Measurements from ENCODE around the gene FAM209B.

DNA sequence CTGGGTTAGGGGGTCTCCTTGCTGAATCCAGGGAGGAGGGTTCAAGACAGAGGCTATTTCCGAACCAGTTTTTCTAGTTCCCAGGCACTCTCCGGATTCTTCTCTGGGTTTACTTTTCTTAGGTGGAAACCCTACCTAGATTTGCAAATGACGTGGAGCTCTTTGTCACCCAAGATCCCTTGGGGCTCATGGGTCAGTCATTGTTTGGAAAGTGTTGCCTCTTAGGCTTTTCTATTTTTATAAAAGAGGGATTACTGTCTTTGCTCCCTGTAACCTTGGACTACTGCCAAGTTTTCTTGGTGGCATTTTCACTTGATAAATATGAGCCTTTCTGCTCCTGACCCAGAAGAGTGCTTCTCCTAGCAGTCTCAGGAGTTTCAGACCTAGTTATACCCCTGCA is 33.6 kb downstream of the FAM209B start:
- TF ChIP-seq, protein P1, sequence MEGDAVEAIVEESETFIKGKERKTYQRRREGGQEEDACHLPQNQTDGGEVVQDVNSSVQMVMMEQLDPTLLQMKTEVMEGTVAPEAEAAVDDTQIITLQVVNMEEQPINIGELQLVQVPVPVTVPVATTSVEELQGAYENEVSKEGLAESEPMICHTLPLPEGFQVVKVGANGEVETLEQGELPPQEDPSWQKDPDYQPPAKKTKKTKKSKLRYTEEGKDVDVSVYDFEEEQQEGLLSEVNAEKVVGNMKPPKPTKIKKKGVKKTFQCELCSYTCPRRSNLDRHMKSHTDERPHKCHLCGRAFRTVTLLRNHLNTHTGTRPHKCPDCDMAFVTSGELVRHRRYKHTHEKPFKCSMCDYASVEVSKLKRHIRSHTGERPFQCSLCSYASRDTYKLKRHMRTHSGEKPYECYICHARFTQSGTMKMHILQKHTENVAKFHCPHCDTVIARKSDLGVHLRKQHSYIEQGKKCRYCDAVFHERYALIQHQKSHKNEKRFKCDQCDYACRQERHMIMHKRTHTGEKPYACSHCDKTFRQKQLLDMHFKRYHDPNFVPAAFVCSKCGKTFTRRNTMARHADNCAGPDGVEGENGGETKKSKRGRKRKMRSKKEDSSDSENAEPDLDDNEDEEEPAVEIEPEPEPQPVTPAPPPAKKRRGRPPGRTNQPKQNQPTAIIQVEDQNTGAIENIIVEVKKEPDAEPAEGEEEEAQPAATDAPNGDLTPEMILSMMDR (IDR thresholded peaks at IDR 0.05) = no peak
- no peak for TF ChIP-seq POLR2A (IDR thresholded peaks at IDR 0.05)
- TF ChIP-seq POLR2AphosphoS5 (IDR thresholded peaks at IDR 0.05) = no peak
- no peak for TF ChIP-seq EP300 (IDR thresholded peaks at IDR 0.05)

Data from sigmoid colon (tissue), 4 donors.